Activated CD8-positive, alpha-beta memory T cell treated with anti-CD3 and anti-CD28 coated beads, Interleukin-2, amount 50 U/mL, for 4 hours (primary cell): ENCODE data around the gene USP47.
"Not testable (repeated sequence)": the region's sequence is repeated elsewhere in the genome, so short reads cannot be mapped to it uniquely, and the experiment has no call there.

Source experiments
- DNase-seq: peaks from one replicate; pipeline ENCODE4 v3.0.0-alpha.2; 2020

The USP47 gene

GRCh38 chr11:11826260-11826659, 15.5 kb upstream of the USP47 start:
- DNase-seq, result no peak

GRCh38 chr11:11827272-11827671, 14.5 kb upstream of the USP47 start:
- no peak for DNase-seq

- not testable (repeated sequence) for DNase-seq
These were observed 10.4 kb upstream of the USP47 start for GRCh38 chr11:11831406-11831805.

- DNase-seq, result no peak
These were observed 5.0 kb upstream of the USP47 start for GRCh38 chr11:11836676-11837231.

GRCh38 chr11:11839718-11840117, 2.1 kb upstream of the USP47 start:
- no peak for DNase-seq

GRCh38 chr11:11841116-11841722, 553 bp upstream of the USP47 start:
- DNase-seq, result no peak

GRCh38 chr11:11842421-11843008, 743 bp downstream of the USP47 start:
- DNase-seq, result peak; percentile 52

- no peak for DNase-seq
These were observed 1.4 kb downstream of the USP47 start for GRCh38 chr11:11843211-11843621.

GRCh38 chr11:11843642-11844041, 1.9 kb downstream of the USP47 start:
- DNase-seq, result no peak

- no peak for DNase-seq
These were observed 2.5 kb downstream of the USP47 start for GRCh38 chr11:11844272-11844671.

GRCh38 chr11:11845071-11845470, 3.3 kb downstream of the USP47 start:
- no peak for DNase-seq

GRCh38 chr11:11845551-11845950, 3.8 kb downstream of the USP47 start:
- DNase-seq, result no peak

- DNase-seq, result no peak
These were observed 5.3 kb downstream of the USP47 start for GRCh38 chr11:11847082-11847481.

GRCh38 chr11:11848891-11849746, 7.3 kb downstream of the USP47 start:
- peak; percentile 54 for DNase-seq

- DNase-seq, result no peak
These were observed 8.9 kb downstream of the USP47 start for GRCh38 chr11:11850668-11851067.

GRCh38 chr11:11856638-11857037, 14.9 kb downstream of the USP47 start:
- peak; percentile 19 for DNase-seq

GRCh38 chr11:11857769-11858168, 16.0 kb downstream of the USP47 start:
- DNase-seq, result no peak

GRCh38 chr11:11858676-11859075, 16.9 kb downstream of the USP47 start:
- DNase-seq, result no peak

GRCh38 chr11:11860103-11860979, 18.6 kb downstream of the USP47 start:
- DNase-seq, result no peak

- no peak for DNase-seq
These were observed 21.2 kb downstream of the USP47 start for GRCh38 chr11:11862999-11863398.

GRCh38 chr11:11864332-11864731, 22.6 kb downstream of the USP47 start:
- DNase-seq, result no peak

- no peak for DNase-seq
These were observed 23.0 kb downstream of the USP47 start for GRCh38 chr11:11864803-11865202.

- no peak for DNase-seq
These were observed 23.7 kb downstream of the USP47 start for GRCh38 chr11:11865449-11865848.
